Adipose tissue (tissue), 3 donors: ENCODE results near the gene PARP16. TPM values are rescaled to one million over a fixed set of nuclear protein-coding genes. Genes with fewer than 3 reads are reported as not detected.

Experiments
- H3K27ac ChIP-seq: one replicate; pipeline ENCODE4 v1.5.1; 2013; ENCODE audit warnings: low read depth, low read length
- WGBS, 3 donors: extraction: QIAGEN DNeasy Blood & Tissue Kit; methylation state at CpG; one replicate each; pipeline ENCODE4 v1.1.7; 2013; 5-methylcytosine and 5-hydroxymethylcytosine counted together
- polyA plus RNA-seq, 3 donors: library from polyadenylated mRNA; stranded (reverse); fragments of 200-250 nt; gene quantifications; one replicate each; pipeline ENCODE4 v1.2.3, GENCODE V29; 2013
- donor health status: healthy with polysubstance abuse.
- donor health status: Bipolar disorder and iron deficiency.
- donor health status: healthy.

The PARP16 gene, protein sequence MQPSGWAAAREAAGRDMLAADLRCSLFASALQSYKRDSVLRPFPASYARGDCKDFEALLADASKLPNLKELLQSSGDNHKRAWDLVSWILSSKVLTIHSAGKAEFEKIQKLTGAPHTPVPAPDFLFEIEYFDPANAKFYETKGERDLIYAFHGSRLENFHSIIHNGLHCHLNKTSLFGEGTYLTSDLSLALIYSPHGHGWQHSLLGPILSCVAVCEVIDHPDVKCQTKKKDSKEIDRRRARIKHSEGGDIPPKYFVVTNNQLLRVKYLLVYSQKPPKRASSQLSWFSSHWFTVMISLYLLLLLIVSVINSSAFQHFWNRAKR
- polyA plus RNA-seq = 1 to 10 TPM; 5.6 to 9.3 (median 6.8) TPM

DNA sequence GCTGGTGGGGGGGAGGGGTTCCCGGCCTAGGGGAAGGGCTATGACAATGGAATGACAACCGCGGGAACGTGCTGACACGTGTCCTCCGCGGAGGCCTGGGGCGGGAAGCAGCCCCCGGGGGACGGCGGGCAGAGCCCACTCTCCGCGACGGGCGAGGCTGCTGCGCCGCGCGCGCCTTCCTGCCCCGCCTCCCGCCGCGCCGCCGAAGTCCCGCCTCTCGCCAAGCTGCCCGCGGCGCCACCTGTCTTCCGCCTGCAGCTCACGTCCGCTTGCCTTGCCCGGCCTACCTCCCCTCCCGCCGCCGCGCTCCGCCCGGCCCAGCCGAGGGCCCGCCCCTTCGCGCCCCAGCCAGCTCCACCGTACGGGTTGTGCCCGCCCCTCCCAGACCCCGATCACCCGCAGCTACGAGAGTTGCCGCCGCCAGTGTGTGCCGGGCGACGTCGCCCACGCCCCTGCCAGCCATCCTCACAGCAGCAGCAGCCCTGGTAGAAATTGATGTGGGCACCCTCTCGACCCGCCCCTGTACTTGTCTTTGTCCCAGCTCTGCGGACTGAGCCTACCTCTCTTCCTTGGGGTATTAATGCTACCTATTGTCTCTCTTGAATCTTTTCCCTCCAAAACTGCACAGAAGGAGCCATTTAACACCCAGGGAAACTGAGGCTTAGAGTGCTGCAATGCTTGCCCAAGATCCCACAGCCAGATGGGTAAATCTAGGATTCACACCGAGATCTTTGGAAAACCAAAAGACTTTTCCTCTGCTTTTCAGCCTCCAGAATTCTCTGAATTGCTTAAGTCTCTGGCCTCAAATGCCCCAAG lies at the start of gene PARP16:
PARP16 (minus strand) TSS at position 180 of the 816 bp plus-strand sequence. CDS start 457 bp downstream, outside the sequence.
- 2 to 6% (median 3%) methylated on average over 25 to 57 of the region's 62 CpGs for WGBS, 3 donors
- no peak within 1 kb of the TSS for H3K27ac ChIP-seq

DNA sequence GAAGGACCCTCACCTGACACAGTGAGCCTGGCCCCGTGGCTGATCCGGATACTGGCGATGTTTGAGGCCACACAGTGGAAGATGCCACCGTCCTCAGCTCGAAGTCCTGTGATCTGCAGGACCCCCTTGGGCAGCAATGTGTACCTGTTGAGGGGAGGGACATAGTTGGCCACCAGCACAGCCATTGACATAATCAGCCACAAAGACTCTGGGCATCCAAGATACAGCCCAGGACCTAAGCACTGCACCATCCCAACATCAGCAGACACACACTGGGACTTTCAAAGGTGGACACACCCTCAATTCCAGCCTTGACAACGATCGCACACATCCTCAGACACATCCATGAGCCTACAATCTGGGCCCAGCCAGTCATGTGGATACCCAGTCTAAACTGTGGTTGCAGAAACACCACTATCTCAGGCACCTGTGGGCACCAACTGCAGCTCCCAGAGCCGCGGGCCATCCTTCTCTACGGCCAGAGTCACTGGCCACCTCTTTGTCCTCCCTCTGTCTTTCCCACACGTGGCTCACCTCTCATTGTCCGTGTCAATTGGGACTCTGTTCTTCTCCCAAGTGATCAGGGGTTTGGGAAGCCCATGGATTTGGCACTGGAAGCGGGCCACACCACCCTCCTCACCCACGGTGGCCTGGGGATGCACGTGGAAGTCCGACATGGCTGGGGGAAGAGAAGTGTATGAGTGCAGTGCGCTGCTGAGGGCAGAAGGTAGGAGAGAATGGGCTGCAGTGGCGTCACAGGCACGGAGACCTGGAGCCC lies 48.8 kb upstream of the PARP16 start:
- 90 to 94% (median 93%) methylated on average over 19 of the region's 19 CpGs for WGBS, 3 donors
- H3K27ac ChIP-seq = no peak overlapping the region

DNA sequence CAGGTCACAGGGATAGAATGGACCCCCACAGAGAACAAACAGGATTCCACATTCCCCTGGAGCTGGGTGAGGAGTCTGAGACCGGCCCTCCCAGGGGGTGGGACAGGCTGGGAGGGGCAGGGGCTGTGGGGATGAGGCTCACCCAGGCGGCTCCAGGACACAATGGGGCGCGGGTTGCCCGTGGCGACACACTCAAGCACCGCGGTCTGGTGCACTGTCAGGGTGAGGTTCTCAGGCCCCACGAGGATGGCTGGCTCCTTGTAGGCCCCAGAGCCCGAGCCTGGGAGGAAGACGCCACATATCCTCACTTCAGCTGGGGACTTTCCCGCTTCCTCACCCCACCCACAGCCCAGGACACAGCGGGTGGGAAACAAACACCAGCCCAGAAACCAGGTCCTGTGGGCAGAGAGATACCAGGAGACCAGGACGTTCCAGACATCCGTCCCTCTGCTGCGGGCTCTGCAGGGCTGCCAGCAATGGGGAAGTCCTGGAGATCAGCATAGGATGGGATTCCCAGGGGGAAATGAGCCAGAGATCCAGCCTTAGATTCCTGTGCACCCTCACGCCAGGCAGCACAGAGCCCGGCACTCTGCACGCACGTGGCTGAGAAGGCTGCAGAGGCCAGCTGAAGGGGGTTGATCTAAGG lies 48.0 kb upstream of the PARP16 start:
- WGBS, 3 donors = 66 to 74% (median 74%) methylated on average over 17 to 20 of the region's 20 CpGs
- no peak overlapping the region for H3K27ac ChIP-seq

DNA sequence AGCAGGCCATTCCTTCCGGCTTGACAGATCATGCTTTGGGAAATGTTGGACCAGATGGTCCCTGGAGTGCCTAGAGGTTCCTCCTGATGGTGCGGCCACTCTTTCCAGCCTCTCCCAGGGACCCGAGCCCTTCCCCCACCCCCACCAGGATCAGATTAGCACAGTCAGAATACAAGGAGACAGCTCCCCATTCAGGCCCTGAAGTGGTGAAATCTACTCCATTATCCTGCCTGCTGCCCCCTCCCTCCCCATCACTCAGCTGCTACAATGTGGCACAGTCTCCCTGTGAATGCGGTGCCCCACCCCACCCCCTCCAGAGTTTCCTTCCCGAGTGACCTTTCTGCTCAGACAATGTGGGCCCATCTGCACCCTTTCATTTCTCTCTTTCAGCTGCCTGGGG lies 47.2 kb upstream of the PARP16 start:
- H3K27ac ChIP-seq = no peak overlapping the region
- WGBS, 3 donors = 72 to 85% (median 76%) methylated on average over 5 of the region's 5 CpGs

DNA sequence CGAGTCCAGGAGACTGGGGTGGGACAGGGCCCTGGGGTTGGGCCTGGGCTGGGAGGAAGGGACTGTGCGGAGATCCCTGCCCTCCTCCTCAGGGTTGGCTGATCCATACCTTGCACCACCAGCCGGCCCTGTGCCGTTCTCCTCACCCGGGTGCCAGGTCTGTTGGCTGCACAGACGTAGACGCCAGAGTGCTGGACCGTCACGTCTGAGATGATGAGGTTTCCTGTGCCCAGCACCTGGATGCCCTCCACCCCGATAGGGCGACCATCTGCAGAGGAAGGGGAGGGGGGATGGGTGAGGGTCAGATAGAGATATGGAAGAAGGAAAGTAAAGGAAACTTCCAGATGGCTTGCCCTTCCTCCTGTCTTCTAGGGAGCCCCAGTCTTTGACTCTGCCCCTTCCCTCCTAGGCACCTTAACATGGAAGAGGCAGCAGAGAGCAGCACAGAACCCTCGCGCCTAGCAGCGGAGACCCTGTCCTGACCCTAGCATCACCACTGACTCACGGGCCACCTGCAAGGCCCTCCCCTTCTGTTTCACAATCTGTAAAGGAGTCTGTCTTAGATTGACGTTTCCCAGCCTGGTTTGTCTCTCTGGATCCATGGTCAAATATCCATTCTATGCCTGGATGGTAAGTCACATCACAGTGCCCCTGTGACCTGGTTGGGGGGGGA lies 46.6 kb upstream of the PARP16 start:
- WGBS, 3 donors = 78 to 85% (median 85%) methylated on average over 16 of the region's 16 CpGs

DNA sequence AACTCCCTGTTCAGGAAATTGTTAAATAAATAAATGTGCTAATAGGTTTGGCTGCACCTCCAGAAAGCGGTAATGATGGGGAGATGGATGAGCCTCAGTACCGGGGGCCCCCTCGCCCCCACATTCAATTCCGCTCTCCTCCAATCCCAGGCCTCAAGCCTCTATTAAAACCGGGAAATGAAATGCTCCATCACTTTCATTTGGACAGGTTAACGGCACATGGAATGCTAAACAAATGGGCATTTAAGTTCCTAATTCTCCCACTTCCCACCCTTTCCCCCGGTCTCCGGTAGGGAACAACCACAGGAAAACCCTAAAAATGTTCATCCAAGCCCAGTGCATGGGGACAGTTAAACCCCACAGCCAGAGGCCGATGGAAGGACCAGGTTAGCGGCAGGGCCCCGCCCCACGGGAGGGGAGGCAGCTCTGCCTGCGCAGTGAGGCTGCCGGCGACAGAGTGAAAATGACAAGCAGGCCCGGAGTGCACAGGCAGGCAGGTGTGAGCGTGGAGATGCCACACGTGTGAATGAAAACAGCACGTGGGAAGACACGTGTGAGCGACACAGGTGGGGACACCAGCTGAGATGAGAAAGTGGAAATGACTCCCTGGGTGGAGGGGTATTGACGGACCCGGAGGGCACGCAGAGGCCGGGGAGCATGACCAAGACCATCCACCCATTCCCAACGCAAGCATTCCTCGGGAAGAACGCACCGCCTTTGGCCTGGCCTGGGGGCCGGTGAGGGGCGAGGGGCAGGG lies 45.9 kb upstream of the PARP16 start:
- H3K27ac ChIP-seq = no peak overlapping the region
- WGBS, 3 donors = 87 to 90% (median 89%) methylated on average over 31 of the region's 31 CpGs

More for the DNA sequence above, 46.6 kb upstream of the PARP16 start:
- H3K27ac ChIP-seq = no peak overlapping the region

DNA sequence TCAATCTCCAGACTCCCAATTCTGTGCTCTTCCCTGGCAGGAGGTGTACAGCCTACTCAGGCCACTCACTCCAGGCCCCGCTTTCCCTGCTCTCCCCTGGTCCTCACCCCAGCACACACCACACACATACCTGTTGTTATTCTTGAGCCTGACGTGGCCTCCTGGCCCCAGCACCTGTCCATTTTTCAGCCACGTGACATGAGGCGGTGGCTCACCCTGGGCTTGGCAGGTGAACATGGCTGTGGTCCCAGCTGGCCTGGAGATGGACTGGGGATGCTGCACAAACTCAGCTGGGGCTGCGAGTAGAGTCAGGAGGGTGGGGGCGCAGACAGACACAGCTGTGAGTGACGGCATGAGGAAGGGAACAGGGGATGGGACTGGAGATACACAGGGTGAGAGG lies 45.1 kb upstream of the PARP16 start:
- 82 to 88% (median 85%) methylated on average over 6 of the region's 7 CpGs for WGBS, 3 donors
- H3K27ac ChIP-seq = no peak overlapping the region

DNA sequence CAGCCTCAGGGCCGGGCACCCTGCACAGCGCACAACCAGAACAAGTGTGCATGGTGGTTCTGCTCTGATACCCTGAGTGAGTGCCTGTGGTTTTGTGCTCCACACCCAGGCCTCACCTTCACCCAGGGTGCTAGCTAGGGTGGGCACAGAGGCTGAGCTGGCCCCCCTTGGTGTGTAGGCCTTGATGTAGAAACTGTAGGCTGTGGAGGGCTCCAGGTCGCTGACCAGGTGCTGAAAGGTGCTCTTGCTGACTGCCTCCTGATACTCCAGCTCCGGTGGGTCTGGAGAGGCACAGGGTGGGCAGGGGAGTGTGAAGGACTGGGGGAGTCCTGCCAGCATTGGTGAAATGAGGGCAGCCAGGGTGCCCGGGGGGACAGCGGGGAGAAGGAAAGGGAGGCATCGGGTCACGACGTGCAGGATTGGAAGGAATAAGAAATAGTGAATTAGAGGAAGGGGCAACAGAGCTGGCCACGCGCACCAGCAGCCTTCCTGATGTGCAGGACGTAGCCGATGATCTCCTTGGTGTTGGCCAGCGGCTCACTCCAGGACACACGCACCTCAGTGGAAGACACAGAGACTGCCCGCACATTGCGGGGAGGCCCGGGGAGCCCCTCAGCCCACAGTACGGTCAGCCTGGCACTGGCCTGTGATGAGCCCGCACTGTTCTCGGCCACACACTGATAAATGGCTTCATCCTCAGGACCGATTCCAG lies 44.4 kb upstream of the PARP16 start:
- H3K27ac ChIP-seq = no peak overlapping the region
- 90 to 96% (median 94%) methylated on average over 19 to 22 of the region's 22 CpGs for WGBS, 3 donors

DNA sequence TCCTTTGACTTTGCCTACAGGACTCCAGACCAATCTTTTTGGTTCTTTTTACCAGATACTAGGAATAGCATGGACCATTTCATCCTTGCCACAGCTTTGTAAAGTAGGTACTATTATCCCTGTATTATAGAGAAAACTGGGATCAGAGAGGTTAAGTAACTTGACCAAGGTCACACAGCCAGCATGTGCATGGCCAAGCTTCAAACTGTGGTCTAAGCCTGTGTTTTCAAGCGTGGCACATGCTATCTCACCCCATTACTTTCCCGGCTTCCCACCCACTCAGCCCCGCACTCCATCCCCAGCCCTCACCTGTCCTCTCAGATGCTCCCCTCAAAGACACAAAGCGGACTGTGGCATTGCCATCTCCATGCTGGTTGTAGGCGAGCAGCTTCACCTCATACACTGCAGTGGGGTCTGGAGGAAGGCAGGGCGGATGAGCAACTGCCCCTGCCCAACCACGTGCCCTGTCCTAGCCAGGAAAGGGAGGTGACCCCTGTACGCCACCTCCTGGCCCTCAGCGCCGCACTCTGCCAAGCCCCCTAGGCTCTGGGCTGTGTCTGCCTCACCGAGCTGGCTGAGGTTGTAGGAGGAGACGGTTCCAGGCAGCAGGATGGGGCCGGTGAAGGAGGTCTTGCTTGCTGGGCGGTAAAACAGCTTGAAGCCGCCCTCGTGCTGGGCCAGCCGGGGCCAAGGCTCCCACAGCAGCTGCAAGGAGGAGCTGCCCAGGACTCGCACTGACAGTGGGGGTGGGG lies 43.5 kb upstream of the PARP16 start:
- no peak overlapping the region for H3K27ac ChIP-seq
- WGBS, 3 donors = 87 to 94% (median 87%) methylated on average over 18 of the region's 18 CpGs

DNA sequence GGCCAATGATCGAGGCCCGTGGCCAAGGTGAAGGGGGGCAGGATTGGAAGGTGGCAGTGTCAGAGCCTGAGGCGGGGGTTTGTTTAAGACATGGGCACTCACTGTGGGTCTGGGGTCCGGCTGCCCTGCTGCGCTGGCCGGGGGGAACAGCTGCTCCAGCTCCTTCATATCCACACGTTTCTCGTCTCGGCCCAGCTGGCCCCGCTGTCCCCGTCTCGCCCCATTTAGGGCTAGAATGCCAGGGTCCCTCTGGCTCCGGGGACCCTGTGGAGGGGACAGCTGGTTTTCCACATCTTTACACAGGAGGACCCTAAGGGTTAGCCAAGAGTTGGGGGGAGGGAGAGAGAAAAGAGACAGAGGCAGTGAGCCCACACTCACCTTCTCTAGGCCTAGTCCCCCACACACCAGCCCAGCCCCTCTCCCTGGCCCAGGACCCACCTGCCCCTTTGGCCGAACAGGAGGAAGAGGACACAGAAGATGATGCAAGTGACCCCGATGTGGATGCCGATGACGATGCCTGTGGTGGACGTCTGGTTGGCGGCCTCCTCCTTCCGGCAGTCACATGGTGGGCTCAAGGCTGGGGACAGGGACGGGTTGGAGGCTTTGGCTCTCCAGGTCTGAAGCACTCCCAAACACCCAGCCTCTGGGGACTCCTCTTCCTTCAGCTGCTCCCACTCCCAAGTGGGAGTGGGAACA lies 42.8 kb upstream of the PARP16 start:
- 93 to 95% (median 93%) methylated on average over 21 of the region's 21 CpGs for WGBS, 3 donors

DNA sequence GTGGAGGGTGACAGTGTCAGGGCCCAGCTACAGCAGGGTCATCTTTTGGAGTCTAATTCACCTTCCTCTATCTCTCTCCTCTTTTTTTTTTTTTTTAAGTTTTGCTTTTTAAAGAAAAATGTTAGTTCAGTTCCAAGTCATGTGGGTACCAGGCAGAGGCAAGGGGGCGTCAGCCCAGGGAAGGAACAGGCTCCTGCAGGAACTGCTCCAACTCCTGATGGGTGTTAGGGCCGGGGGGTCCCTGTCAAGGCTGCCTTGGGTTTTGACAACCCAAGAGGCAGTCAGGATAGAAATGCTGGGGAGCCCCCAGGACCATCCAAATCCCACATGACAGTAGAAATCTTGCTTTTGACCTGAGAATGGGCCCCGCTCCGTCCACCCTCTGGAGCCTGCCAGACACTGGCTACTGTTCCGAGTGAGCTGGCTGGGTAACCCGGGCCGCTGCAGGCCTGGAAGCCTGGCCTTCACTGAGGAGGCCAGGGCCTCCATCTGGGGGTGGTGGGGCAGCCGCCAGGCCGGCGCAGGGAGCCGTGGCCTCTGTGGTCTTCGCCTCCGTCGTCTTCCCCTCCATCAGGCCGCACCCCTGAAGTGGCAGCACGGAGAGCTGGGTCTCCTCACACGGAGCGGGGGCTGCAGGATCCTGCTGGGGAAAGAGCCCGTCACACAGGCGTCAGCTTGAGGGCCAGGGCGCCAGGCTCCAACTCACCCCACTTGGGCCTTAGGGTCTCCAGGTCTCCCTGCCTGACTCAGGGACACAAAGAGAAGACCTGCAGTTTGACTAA lies 42.0 kb upstream of the PARP16 start:
- 90 to 95% (median 90%) methylated on average over 17 to 21 of the region's 21 CpGs for WGBS, 3 donors
- no peak overlapping the region for H3K27ac ChIP-seq

More for the DNA sequence above, 42.8 kb upstream of the PARP16 start:
- H3K27ac ChIP-seq = no peak overlapping the region

DNA sequence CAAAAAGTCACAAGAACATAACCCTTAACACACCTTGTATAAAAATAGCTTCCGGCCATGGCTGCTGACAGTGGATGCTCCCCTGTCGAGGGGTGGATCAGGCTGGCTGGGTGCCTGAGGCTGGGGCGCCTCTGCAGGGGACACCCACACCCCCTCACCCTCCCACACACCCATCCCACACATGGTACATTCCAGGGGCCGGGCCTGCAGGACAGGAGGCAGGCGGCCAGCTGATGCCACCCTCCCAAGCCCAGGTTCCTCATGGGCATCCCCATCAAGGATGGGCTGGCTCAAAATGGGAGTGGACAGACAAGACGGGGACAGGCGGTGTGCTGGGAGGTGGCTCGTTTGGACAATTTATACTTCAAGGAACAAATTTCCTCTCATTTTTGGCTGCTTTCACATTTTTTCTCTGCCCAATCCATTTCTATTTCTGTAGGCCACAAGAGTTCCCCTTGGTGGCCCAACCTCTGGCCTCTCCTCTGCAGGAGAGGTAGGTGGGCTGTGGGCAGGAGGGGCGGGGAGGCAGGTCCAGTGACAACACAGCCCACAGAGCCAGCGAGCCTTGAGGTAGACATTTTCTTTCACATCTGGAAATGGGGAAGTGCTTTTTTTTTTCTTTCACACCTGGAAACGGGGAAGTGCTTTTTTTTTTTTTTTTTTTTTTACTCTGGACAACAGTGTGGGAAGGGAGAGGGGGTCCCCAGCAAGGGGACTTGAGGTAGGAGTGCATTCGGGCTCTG lies 41.1 kb upstream of the PARP16 start:
- WGBS, 3 donors = 77 to 86% (median 77%) methylated on average over 11 to 12 of the region's 12 CpGs
- no peak overlapping the region for H3K27ac ChIP-seq

DNA sequence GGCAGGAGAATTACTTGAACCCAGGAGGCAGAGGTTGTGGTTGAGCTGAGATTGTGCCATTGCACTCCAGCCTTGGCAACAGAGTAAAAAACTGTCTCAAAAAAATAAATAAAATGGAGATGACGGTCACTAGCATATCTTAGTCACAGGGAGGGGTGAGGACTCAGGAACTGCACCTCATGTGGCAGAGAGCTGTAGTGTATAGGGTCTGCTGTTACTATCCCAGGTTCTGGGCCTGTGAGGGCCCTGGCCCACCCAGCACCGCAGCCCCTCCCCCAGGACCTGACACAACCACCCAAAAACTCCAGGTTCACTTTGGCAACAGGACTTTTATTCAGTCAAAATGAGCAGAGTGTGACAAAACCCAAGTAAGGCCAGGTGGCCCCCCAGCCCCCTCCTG lies 40.1 kb upstream of the PARP16 start:
- 78 to 89% (median 85%) methylated on average over 2 of the region's 2 CpGs for WGBS, 3 donors
- no peak overlapping the region for H3K27ac ChIP-seq

DNA sequence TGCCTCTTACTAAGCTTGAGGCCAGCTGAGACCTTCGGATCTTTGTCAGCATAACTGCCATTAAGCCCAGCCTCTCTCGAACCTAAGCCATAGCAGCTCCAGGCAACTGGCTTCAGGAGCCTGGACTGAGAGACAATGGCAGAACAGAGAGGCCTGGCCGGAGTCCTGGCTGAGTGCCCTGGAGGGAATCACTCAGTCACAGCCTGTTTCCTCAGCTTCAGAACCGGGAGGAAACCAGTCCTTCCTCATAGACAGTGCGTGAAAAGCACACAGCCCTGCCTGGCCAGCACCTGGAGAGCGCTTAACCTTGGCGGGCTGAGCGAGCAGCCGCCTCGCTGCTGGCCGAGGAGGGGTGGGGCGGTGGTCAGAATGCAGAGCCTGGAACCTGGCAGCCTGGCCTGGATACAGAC lies 39.4 kb upstream of the PARP16 start:
- WGBS, 3 donors = 17 to 22% (median 18%) methylated on average over 12 of the region's 12 CpGs
- no peak overlapping the region for H3K27ac ChIP-seq
